Stimulated activated effector memory CD8-positive, alpha-beta T cell treated with anti-CD3 and anti-CD28 coated beads, Interleukin-12 subunit alpha, Interleukin-12 subunit beta, amount 100 ng/mL, for 72 hours (primary cell): ENCODE results near the gene TMPRSS13.
"Not testable (repeated sequence)": the region's sequence is repeated elsewhere in the genome, so short reads cannot be mapped to it uniquely, and the experiment has no call there.

Experiments
- ATAC-seq: fragments of 150-1000 bp; cut with Tn5 transposase; 2 replicates; pipeline ENCODE4 v1.10.0; 2021
- DNase-seq, 2 donors: peaks; one replicate each; pipeline ENCODE4 v3.0.0; 2021 to 2022; ENCODE audit warnings: low spot score in 2 of 2
- H3K27ac Mint-ChIP-seq: one replicate; pipeline ENCODE4 v1.8.0; 2022; ENCODE audit warnings: mild to moderate bottlenecking, mixed read lengths
- H3K36me3 Mint-ChIP-seq: one replicate; pipeline ENCODE4 v1.8.0; 2022; ENCODE audit warnings: mild to moderate bottlenecking, mixed read lengths
- H3K4me1 Mint-ChIP-seq: one replicate; pipeline ENCODE4 v1.8.0; 2022; ENCODE audit warnings: mixed read lengths
- H3K4me3 Mint-ChIP-seq: one replicate; pipeline ENCODE4 v1.8.0; 2022; ENCODE audit warnings: mild to moderate bottlenecking, mixed read lengths
- H3K9me3 Mint-ChIP-seq: one replicate; pipeline ENCODE4 v1.8.0; 2022; ENCODE audit warnings: mixed read lengths

Gene TMPRSS13

DNA sequence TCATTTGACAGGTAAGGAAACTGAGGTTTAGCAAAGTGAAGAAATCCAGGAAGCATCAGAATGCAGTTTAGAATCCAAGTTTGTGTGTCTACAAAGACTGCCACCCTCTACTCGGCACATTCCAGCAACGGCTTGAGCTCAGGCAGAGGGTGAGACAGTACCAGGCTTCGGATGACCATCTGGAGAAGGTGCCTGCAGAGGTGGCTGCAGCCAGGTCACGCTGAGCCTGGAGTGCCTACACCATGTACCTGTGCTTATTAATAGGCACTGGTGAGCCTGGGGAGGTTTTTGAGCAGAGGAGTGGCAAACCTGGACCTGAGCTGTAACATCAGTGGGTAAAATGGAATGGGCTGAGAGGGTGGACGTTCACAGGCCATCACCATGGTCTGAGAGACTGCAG is 57.4 kb downstream of the TMPRSS13 start:
- H3K9me3 Mint-ChIP-seq, result no peaks in the 10 kb centered on the region
- peaks cover 35% of the 10 kb centered on the region for H3K4me1 Mint-ChIP-seq
- no peak overlapping the region for H3K4me3 Mint-ChIP-seq
- H3K36me3 Mint-ChIP-seq, result no peaks in the 10 kb centered on the region
- no peak overlapping the region for H3K27ac Mint-ChIP-seq
- no peak for ATAC-seq
- DNase-seq, result peak in 1 of 2 donors; percentile 35

DNA sequence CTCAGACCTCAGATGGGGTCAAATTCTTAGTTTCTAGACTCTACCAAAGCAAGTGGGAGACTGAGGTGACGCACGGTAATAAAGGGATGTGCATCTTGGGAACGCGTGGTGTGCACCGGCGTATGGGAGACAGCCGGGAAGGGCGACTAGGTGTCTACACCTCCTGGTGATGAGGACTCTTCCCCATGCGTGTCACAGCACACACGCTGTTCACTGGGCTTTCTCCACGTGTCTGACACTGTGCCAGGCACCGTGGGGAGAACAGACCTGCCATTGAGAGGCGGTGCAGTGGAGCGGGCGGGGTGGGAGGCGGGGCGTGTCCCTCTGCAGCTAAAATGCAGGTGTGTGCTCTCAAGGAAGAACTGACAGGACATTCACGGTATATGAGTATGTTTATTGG is 58.0 kb downstream of the TMPRSS13 start:
- no peaks in the 10 kb centered on the region for H3K36me3 Mint-ChIP-seq
- H3K27ac Mint-ChIP-seq, result no peak overlapping the region
- ATAC-seq (no peak), DNase-seq (no peak)
- H3K4me1 Mint-ChIP-seq, result peaks cover 32% of the 10 kb centered on the region
- H3K9me3 Mint-ChIP-seq, result no peaks in the 10 kb centered on the region
- H3K4me3 Mint-ChIP-seq, result no peak overlapping the region

DNA sequence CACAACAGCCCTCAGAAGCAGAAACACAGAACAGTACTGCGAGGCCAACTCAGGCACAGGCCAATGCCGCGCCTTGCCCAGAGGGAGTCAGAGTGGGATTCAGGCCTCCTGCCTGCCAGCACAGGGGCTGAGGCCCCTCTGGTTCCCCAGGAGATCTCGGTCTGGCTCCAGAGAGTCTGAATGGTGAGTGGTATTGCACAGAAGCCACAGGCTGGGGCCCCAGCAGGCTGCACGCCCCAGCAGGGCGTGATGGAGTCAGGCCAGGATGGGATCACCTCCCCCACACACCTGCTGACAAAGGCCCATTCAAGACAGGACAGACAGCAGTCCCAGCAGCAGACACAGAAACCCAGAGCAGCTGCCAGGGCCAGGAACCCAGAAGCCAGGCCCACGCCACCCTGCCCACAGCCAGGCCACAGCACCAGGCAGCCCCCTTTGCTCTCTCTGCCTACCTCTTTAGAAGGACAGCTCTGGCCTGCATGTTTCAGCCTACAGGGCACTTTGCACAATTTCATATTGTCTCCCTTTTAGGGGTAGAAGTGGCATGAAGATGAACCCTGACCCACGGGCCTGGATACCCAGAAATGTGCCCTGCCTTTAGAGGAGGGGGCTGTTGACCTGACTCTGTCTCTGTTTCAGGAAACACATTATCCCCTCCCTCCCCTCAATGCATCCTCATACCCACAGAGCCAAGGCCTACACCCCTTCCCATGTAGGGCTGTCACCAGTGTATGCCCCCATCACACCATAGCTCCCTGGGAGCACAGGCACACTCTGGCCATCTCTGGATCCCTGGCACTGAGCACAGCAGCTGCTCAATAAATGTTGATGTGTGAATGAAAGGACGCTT is 58.9 kb downstream of the TMPRSS13 start:
- peak in 1 of 2 donors; percentile 44 for DNase-seq
- peaks cover 23% of the 10 kb centered on the region for H3K4me1 Mint-ChIP-seq
- H3K27ac Mint-ChIP-seq, result no peak overlapping the region
- H3K36me3 Mint-ChIP-seq, result no peaks in the 10 kb centered on the region
- no peaks in the 10 kb centered on the region for H3K9me3 Mint-ChIP-seq
- no peak overlapping the region for H3K4me3 Mint-ChIP-seq
- peak; percentile 9 for ATAC-seq

DNA sequence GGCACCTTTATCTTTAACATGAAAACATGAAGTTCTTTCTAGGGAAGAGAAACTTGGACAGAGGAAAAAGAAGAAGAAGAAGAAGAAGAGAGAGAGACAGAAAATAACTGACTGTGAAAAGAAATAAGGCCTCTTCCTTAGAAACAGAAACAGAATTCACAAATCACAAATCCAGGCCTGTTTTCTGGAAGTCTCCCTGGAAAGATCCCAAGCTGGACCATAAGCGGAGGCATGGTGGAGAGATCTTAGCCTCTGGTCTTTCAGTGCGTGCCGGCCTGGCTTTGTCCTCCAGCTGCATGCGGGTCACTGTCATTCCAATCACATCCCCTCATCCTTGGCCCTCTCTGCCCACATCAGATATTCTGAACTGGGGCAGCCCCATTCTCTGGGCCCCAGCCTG is 59.6 kb downstream of the TMPRSS13 start:
- H3K27ac Mint-ChIP-seq, result no peak overlapping the region
- no peak for ATAC-seq
- peaks cover 17% of the 10 kb centered on the region for H3K4me1 Mint-ChIP-seq
- no peaks in the 10 kb centered on the region for H3K9me3 Mint-ChIP-seq
- no peaks in the 10 kb centered on the region for H3K36me3 Mint-ChIP-seq
- no peak for DNase-seq
- no peak overlapping the region for H3K4me3 Mint-ChIP-seq

DNA sequence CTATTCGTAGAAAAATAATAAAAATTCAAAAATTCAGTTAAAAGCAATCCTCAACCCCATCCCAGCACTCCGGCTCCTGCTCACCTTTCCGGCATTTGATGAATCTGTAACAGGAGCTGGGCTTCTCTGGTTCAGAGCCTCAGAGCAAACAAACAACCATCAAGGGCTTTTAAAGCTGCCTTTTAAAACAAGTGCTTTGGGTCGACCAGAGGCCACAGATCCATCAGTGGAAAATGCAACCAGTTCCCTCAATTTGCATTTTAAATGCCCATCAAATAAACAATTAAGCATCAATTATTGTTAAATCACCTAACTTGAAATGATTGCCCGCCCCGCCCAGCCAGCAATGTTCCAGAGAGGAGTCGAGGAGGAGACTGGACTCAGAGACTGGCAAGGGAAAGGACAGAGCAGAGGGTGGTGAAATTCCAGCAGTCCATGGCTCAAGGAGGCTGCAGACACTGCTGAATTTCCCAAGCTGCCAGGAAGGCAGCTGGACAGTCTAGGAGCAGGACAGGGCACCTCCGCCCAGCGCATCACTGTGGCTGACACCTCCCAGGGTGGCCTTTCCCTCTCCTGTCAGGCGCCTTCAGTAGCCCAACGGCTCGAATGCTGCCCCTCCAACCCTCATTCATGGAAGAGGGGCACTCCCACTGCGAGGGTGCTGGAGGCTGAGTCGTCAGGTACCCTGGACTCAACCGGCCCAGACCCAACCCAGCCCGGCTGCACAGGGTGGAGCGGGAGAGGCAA is 60.2 kb downstream of the TMPRSS13 start:
- ATAC-seq (no peak), DNase-seq (peak in 1 of 2 donors; percentile 45)
- peaks cover 12% of the 10 kb centered on the region for H3K4me1 Mint-ChIP-seq
- H3K9me3 Mint-ChIP-seq, result no peaks in the 10 kb centered on the region
- no peaks in the 10 kb centered on the region for H3K36me3 Mint-ChIP-seq
- no peak overlapping the region for H3K4me3 Mint-ChIP-seq
- H3K27ac Mint-ChIP-seq, result no peak overlapping the region

DNA sequence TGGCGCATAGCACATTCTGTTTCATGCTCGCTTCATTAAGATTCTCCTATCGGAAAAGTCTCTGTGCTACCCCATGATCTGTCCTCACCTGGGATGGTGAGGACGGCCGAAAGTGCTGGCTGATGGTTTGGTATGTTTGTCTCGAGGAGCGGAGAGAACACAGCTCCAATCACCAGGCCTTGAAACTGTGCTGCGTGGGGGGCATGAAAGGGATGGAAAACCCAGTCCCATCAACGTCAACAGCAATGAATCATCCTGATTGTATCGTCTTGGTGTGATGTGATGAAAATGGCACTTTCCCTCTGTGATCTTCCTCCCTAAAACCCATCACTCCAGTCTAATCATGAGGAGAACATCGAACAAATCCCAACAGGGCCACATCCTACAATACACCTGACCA is 61.1 kb downstream of the TMPRSS13 start:
- Mint-ChIP-seq H3K4me1 (peaks cover 3% of the 10 kb centered on the region), H3K4me3 (no peak overlapping the region), H3K9me3 (no peaks in the 10 kb centered on the region), H3K27ac (no peak overlapping the region), H3K36me3 (no peaks in the 10 kb centered on the region)
- no peak for DNase-seq
- ATAC-seq, result no peak

DNA sequence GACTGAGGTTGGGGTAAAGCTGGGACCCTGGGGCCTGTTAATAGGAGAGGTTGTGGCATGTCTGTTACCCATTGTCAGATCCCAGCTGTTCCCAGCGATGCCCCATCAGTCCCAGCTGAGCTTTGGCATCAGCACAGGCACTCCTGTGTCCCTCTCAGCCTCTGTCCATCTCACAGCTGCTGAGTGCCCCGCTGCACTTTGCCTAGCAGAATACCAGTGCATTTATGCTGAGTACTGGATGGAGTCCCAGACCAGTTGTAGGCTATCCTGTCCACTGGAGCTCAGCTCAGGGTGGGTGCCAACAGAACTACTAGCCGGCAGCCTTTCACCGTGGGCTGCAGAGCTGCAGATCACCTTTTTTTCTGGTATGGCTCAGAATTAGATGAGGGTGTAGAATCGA is 62.7 kb downstream of the TMPRSS13 start:
- H3K4me3 Mint-ChIP-seq, result no peak overlapping the region
- no peak for DNase-seq
- no peaks in the 10 kb centered on the region for H3K36me3 Mint-ChIP-seq
- H3K27ac Mint-ChIP-seq, result no peak overlapping the region
- no peak for ATAC-seq
- no peaks in the 10 kb centered on the region for H3K9me3 Mint-ChIP-seq
- peaks cover 6% of the 10 kb centered on the region for H3K4me1 Mint-ChIP-seq

DNA sequence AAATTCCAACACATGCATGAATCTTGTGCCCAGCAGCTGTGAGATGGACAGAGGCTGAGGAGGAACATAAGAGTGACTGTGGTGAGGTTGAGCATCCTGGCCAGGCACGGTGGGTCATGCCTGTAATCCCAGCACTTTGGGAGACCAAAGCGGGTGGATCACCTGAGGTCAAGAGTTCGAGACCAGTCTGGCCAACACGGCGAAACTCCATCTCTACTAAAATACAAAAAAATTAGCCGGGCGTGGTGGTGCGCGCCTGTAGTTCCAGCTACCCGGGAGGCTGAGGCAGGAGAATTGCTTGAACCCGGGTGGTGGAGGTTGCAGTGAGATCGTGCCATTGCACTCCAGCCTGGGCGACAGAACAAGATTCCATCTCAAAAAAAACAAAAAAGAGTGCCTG is 63.7 kb downstream of the TMPRSS13 start:
- not testable (repeated sequence) for H3K9me3 Mint-ChIP-seq, H3K27ac Mint-ChIP-seq, H3K36me3 Mint-ChIP-seq, ATAC-seq, H3K4me3 Mint-ChIP-seq, DNase-seq, H3K4me1 Mint-ChIP-seq

DNA sequence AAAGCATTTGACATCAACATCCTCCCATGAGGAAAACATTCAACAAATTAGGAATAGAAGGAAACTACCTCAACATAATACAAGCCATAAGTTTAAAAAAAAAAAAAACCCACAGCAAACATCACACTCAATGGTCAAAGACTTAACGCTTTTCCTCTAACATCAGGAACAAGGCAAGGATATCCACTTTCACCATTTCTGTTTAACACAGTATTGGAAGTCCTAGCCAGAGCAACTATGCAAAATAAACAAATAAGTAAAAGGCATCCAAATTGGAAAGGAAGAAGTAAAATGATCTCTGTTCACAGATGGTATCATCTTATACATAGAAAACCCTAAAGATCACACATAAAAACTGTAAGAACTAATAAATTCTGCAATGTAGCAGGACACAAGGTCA is 65.8 kb downstream of the TMPRSS13 start:
- ATAC-seq (no peak), DNase-seq (no peak)
- no peaks in the 10 kb centered on the region for H3K9me3 Mint-ChIP-seq
- H3K4me1 Mint-ChIP-seq, result peaks cover 7% of the 10 kb centered on the region
- no peaks in the 10 kb centered on the region for H3K36me3 Mint-ChIP-seq
- H3K27ac Mint-ChIP-seq, result no peak overlapping the region
- H3K4me3 Mint-ChIP-seq, result no peak overlapping the region

DNA sequence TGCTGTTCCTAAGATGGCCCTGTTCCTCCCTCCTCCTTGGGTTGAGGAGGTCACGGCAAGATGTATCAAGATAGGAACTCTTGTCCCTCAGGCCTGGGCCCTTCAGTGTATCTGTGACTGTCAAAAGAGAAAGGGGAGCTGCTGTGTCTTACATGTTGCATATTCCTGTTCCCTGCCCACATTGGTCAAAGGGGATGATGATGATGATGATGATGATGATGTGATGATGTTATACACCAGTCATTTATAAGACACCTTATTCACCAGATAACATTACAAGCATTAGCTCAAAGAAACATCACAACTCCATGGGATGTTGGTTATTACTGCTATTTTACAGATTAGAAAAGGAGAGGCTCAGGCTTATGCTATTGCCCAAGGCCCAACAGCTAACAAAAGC is 66.4 kb downstream of the TMPRSS13 start:
- no peaks in the 10 kb centered on the region for H3K9me3 Mint-ChIP-seq
- ATAC-seq, result no peak
- H3K4me3 Mint-ChIP-seq, result no peak overlapping the region
- no peaks in the 10 kb centered on the region for H3K36me3 Mint-ChIP-seq
- no peak overlapping the region for H3K27ac Mint-ChIP-seq
- DNase-seq, result no peak
- peaks cover 7% of the 10 kb centered on the region for H3K4me1 Mint-ChIP-seq

DNA sequence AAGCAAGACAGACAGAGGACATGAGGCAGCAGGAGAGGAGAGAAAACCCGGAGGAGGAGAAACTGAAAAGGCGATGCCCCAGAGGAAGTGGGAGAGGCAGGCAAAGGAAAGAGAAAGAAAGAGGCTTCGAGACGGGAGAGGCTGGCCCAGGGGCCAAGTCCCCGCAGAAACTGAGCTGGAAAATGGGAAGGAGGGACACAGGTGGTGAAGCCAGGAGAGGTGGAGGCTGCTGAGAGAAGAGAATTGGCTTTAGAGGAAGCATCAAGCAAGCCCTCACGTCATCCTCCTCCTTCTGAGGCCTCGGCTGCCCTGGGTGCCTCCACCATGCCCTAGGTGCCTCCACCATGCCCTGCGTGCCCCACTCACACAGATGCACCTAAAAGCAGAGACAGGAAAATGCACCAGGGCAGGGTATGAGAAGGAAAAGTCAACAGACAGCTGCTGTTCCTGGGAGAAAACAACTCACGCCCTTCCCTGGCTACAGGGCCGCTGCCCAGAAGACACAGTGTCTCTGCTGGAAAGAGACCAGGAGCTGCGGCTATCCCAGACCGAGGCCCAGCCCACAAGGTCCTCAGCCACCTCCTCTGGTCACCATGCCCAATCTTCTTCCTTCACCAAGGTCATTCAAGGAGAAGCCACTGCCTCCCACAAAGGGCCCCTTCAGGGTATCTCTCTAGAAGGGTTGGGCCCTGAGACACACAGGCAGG is 67.0 kb downstream of the TMPRSS13 start:
- no peaks in the 10 kb centered on the region for H3K36me3 Mint-ChIP-seq
- ATAC-seq (no peak), DNase-seq (no peak)
- H3K9me3 Mint-ChIP-seq, result no peaks in the 10 kb centered on the region
- peaks cover 7% of the 10 kb centered on the region for H3K4me1 Mint-ChIP-seq
- no peak overlapping the region for H3K4me3 Mint-ChIP-seq
- peak overlapping the region; percentile 32 for H3K27ac Mint-ChIP-seq

DNA sequence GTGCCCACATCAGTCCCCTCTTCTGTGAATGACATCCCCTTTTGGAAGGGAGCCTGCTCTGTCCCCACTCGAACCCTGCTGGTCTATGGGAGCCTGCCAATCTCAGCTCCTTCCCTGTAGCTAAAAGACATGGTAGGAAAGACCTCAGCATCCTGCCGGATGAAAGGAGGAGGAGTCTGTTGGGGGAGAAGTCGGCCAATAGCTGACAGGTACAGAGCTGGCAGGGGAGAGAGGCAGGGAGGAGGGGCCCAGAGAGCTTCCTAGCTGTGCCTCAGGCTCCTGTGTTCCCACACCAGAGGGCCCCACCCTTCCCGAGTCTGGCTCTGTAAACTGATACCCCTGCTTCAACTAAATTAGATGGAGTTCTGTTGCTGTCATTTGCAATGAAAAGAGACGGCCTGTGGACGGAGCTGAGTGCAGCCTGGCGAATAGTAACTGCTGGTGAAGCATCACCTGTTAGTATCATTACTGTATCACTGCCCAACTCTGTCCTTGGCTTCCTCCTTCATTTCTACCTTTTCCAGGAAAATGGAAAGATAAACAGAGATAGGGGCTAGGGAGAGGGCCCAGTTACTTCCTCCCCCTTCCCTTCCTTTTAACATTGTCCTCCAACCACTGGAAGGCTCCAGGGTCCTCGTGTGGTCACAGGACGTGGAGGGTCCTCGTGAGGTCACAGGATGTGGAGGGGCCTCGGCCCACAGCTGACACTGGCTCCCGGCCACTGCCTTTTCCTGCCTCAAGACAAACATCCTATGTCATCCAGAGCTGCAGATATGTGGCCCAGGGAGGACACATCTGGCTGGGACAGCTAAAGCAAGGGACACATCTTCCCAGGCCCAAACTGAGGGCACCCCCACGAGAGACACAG is 67.8 kb downstream of the TMPRSS13 start:
- no peaks in the 10 kb centered on the region for H3K9me3 Mint-ChIP-seq
- H3K4me1 Mint-ChIP-seq, result peaks cover 7% of the 10 kb centered on the region
- peak overlapping the region; percentile 32 for H3K27ac Mint-ChIP-seq
- no peaks in the 10 kb centered on the region for H3K36me3 Mint-ChIP-seq
- DNase-seq (no peak), ATAC-seq (peak; percentile 19)
- no peak overlapping the region for H3K4me3 Mint-ChIP-seq

DNA sequence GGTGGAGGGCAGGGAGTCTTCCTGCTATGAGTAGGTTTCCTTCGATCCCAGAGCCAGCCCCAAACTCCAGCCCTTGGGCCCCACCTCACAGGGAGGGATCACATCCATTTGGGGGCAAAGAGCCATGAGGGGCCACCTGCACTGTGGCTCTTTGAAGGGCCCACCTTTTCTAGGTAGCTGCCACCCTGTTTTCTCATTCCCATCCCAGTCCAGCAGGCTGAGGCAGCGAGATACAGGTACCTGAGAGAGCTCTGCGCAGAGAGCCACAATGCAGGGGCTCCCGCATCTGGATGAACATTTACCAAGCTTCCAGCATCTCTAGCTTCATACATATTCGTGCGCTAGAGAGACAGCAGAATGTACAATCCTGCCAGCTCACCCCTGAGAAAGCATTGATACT is 69.1 kb downstream of the TMPRSS13 start:
- Mint-ChIP-seq H3K4me1 (peaks cover 7% of the 10 kb centered on the region), H3K36me3 (no peaks in the 10 kb centered on the region), H3K4me3 (no peak overlapping the region), H3K27ac (no peak overlapping the region), H3K9me3 (no peaks in the 10 kb centered on the region)
- DNase-seq (no peak), ATAC-seq (no peak)

DNA sequence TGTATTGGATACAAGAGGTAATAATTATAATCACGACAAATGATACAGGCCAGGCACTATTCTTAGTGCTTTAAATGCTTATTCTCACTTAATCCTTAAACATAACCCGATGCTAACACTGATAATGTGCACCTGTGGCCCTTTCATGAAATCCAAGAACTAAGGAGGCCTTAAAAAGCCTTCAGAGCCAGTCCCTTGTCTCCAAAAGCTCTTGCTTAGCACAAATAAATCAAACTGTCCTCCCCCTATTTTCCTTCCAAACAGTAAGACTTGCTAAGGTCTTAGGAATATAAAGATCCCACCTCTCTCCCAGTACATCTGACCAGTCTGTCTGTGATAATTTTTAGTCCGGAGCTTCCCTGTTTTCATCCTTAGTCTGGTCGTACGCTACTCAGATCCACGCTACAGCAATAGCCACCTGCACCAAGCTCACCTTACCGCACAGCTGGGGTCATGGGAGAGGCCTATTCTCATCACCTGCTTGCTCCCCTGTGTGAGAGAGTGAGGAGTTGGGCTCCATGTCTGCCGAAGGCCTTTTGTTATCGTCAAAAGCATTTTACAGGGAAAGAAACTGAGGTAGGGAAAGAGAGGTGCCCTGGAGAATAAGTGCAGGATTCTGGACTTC is 69.6 kb downstream of the TMPRSS13 start:
- Mint-ChIP-seq H3K4me1 (peaks cover 7% of the 10 kb centered on the region), H3K27ac (no peak overlapping the region), H3K36me3 (no peaks in the 10 kb centered on the region), H3K4me3 (no peak overlapping the region), H3K9me3 (no peaks in the 10 kb centered on the region)
- ATAC-seq, result no peak
- no peak for DNase-seq
